Right lobe of liver (tissue), 6 donors: ENCODE measurements around the gene TREX2. TPM values are rescaled to one million over a fixed set of nuclear protein-coding genes. Genes with fewer than 3 reads are reported as not detected.

Experiments
- ATAC-seq, 4 donors: fragments of 200-7000 bp; cut with Tn5 transposase; one replicate each; pipeline ENCODE4 v1.9.1; 2020; ENCODE audit warnings: mild to moderate bottlenecking in 4 of 4, moderate library complexity in 4 of 4
- DNase-seq, 3 donors: peaks; one replicate each; pipeline ENCODE4 v3.0.0-alpha.2; 2020
- H3K27ac ChIP-seq, 3 donors: fragments of 200-600 bp; one replicate each; pipeline ENCODE4 v1.8.0; 2022
- H3K27me3 ChIP-seq, 2 donors: fragments of 200-600 bp; one replicate each; pipeline ENCODE4 v1.8.0; 2022
- H3K36me3 ChIP-seq, 4 donors: fragments of 200-600 bp; sonication (generic) in 1 of 4; one replicate each; pipeline versions ENCODE4 v1.5.1 to v1.8.0; 2017 to 2022; ENCODE audit warnings: control low read depth in 1 of 4
- H3K4me1 ChIP-seq, 4 donors: fragments of 200-600 bp; sonication (generic) in 1 of 4; one replicate each; pipeline versions ENCODE4 v1.5.1 to v1.8.0; 2017 to 2022; ENCODE audit warnings: control low read depth in 1 of 4
- H3K4me3 ChIP-seq, 3 donors: fragments of 200-600 bp; one replicate each; pipeline ENCODE4 v1.8.0; 2022
- H3K9me3 ChIP-seq, 4 donors: fragments of 200-600 bp; sonication (generic) in 1 of 4; one replicate each; pipeline versions ENCODE4 v1.5.1 to v1.8.0; 2017 to 2022; ENCODE audit warnings: control low read depth in 1 of 4
- POLR2A ChIP-seq: fragments of 450-650 bp; IDR thresholded peaks from one replicate; pipeline ENCODE4 v1.6.1; 2017; ENCODE audit warnings: antibody characterized with exemption, mild to moderate bottlenecking
- WGBS: methylation state at CpG from one replicate; pipeline ENCODE4 v1.1.6; 2018; ENCODE audit warnings: low coverage, low lambda C conversion rate; ENCODE audit not compliant: insufficient coverage; ENCODE audit errors: missing lambda C conversion rate; 5-methylcytosine and 5-hydroxymethylcytosine counted together
- intact Hi-C, 2 donors: fragments of 100-400 bp; cut with DNase I; formaldehyde crosslinking; loops; one replicate each; pipeline versions ENCODE4 v1.11.2 to v1.14.1; 2022
- total RNA-seq, 6 experiments: library from RNA; depleted of rRNA in 2 of 6; stranded (reverse); fragments of >200 nt in 2 of 6; fragmentation: NEBNext Ultra II Directional in 3 of 6; extraction: Animal tissue kit (Norgen Biotek cat#: 25700) in 3 of 6; gene quantifications; one replicate each; pipeline versions ENCODE4 v1.1.0 to v1.2.4, GENCODE V29; 2016 to 2023
- TF ChIP-seq, protein P1 (sequence below), 4 donors: fragments of 200-600 bp in 3 of 4; fragments of 450-650 bp in 1 of 4; IDR thresholded peaks; one replicate each; pipeline versions ENCODE4 v1.5.1 to v1.8.0; 2016 to 2022; ENCODE audit warnings: antibody characterized with exemption in 4 of 4, mild to moderate bottlenecking in 2 of 4
- donor health status: DM: no; HTN: yes; CAD: no.
- donor health status: DM: no; HTN: no; CAD: no.
- donor health status: DM: no; HTN: no; CAD: no.
- donor health status: DM: no; HTN: yes; CAD: no.
- donor health status: DM: no; HTN: yes; CAD: no.

The TREX2 gene
- total RNA-seq, 6 experiments from 2014 or later = 0.18 to 0.46 (median 0.23) TPM; not detected in 2

DNA sequence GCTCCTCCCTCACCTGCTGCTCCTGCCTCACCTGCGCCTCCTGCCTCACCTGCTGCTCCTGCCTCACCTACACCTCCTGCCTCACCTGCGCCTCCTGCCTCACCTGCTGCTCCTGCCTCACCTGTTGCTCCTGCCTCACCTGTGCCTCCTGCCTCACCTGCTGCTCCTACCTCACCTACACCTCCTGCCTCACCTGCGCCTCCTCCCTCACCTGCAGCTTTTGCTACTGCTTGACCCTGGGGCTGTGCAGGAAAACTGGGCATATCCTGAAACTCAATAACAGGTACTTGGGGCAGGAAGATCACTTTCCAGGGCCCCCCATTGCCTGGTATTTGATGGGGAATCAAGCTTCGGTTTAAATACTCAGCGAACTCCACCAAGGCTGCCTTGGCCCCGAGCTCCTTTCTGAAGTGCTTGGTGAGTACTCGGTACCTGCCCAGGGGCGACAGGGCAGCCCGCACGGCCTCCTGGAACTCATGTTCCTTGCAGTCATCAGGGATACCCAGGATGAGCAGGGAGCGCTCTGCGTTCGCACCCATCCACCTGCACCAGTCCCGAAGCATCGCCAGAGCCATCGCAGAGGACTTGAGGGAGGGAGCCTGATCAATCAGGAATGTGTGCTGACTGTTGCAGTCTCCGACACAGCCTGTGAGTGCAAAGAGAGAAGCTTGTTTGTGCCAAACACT is 47.4 kb downstream of the TREX2 start:
- intact Hi-C loops = no loop called here
- 83% methylated on average over 3 of the region's 17 CpGs for WGBS
- DNase-seq (no peak), ATAC-seq (no peak)
- no peak overlapping the region for H3K4me3 ChIP-seq
- no peaks in the 10 kb centered on the region for H3K4me1 ChIP-seq
- TF ChIP-seq, protein P1, sequence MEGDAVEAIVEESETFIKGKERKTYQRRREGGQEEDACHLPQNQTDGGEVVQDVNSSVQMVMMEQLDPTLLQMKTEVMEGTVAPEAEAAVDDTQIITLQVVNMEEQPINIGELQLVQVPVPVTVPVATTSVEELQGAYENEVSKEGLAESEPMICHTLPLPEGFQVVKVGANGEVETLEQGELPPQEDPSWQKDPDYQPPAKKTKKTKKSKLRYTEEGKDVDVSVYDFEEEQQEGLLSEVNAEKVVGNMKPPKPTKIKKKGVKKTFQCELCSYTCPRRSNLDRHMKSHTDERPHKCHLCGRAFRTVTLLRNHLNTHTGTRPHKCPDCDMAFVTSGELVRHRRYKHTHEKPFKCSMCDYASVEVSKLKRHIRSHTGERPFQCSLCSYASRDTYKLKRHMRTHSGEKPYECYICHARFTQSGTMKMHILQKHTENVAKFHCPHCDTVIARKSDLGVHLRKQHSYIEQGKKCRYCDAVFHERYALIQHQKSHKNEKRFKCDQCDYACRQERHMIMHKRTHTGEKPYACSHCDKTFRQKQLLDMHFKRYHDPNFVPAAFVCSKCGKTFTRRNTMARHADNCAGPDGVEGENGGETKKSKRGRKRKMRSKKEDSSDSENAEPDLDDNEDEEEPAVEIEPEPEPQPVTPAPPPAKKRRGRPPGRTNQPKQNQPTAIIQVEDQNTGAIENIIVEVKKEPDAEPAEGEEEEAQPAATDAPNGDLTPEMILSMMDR (IDR thresholded peaks at IDR 0.05) = no peak
- no peak overlapping the region for H3K27ac ChIP-seq
- no peaks in the 10 kb centered on the region for H3K36me3 ChIP-seq
- no peaks in the 10 kb centered on the region for H3K27me3 ChIP-seq
- H3K9me3 ChIP-seq = no peaks in the 10 kb centered on the region

DNA sequence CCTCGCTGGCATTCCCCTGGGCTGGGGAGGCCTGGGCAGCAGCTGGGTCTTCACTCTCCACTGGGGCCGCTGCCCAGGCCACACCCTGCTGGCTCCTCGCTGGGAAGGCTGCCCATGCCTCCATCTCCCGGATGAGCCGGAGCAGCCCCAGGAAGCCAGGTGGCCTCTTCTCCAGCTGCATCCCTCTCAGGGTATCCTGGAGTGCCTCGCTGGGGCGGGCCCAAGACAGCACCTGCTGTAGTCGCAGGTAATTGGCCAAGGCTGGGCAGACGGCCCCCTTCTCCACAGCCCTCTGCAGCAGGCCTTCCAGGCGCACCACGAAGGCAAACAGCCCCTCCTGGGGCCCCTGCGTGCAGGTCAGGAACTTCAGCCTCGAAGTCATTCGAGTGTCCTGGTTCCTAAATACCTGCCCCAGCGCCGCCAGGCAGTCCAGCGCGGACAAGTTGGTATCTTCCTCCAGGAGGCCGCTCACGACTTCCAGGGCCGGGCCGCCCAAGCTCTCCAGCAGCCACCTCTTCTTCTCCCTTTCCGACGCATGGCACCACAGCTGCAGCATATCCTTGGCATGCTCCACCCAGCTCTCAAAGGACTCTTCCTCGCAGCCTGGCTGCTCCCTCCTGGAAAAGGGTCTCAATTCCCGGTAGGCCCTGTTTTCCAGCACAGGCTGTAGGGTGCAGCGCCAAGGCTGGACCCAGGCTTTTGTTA is 48.4 kb downstream of the TREX2 start:
- no peaks in the 10 kb centered on the region for H3K4me1 ChIP-seq
- H3K4me3 ChIP-seq = no peak overlapping the region
- H3K36me3 ChIP-seq = no peaks in the 10 kb centered on the region
- TF ChIP-seq, protein P1 (IDR thresholded peaks at IDR 0.05) = no peak
- TF ChIP-seq POLR2A = no peak
- no peaks in the 10 kb centered on the region for H3K9me3 ChIP-seq
- WGBS = 89% methylated on average over 5 of the region's 27 CpGs
- intact Hi-C loops = no loop called here
- ATAC-seq = no peak
- DNase-seq = no peak
- no peak overlapping the region for H3K27ac ChIP-seq
- no peaks in the 10 kb centered on the region for H3K27me3 ChIP-seq

DNA sequence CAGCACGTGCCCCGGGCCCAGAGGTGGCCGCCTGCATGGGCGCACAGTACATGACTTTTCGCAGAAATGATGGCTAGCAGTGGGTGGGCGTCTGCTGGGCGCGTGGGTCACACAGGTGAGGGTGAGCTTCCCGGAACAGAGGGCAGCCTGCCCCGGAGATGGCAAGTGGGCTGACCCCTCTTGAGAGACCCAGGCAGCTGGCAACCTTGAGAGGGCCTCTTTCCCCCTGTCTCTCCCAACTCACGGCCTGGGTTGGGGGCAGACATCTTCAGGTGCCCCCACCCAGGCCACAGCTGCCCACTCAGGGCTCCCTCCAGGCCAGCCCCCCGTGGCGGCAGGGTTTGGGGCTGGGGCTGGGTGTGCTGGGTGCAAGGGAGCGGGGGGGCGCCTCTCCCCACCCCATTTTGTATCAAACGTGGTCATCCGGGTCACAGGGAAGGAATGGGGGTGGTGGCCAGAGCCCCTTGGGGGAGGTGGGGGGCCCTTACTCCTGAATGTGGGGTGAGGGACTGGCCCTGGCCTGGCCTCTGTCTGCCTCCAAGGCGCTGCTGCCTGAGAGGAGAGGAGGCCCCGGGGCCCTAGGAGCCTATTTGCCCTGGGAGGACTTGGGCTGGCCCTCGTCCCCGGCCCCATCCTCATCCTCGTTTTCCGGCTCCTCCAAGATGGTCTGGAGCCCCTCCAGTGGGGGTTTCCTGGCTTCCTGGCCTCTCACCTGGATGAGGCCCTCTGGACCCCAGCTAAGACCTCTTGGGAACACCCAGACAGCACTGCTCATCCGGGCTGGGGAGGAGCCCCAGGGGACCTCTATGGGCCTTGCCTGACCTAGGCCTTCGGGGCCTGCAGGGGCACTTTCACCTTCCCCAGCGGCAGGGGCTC is 49.3 kb downstream of the TREX2 start:
- DNase-seq (no peak), ATAC-seq (no peak)
- Histone ChIP-seq H3K27ac (no peak overlapping the region), H3K4me3 (no peak overlapping the region), H3K36me3 (no peaks in the 10 kb centered on the region), H3K9me3 (no peaks in the 10 kb centered on the region), H3K27me3 (no peaks in the 10 kb centered on the region), H3K4me1 (no peaks in the 10 kb centered on the region)
- WGBS = no CpG with 5 or more reads among the region's 26 CpGs
- intact Hi-C loops = no loop called here
- no peak for TF ChIP-seq POLR2A
- TF ChIP-seq, protein P1 (IDR thresholded peaks at IDR 0.05) = no peak

DNA sequence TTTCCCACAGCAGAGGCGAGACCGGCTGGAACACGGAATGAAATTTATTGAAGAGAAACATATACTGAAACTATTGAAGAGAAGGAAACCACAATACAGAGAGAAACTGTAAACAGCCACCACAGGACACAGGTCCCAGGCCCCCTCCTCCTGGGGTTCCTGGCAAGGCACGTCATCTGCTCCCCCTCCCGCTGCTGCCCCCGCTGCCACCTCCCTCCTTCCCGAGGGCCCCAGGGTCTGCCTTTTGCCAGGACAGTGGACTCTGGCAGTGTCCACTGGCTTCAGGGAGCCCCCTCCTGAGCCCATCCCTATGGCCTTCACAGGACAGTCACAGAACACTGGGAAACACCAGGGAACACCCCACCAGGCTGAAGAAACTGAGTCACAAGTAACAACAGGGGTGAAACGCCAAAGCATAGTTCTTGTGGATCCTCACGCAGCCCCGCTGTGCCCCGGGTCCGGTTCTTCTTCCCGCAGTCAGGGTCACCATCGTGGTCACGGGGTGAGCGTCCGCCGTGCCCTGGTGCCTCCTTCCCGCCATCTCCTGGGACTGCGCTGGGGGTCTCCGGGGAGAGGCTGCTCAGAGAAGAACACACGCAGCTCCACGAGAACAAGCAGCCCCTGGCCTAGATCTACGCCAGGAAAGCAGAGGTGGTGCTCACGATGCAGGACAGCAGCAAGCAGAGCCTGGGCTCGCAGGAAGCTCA is 50.1 kb downstream of the TREX2 start:
- H3K4me1 ChIP-seq = no peaks in the 10 kb centered on the region
- ATAC-seq (no peak), DNase-seq (no peak)
- WGBS = 86% methylated on average over 10 of the region's 26 CpGs
- no peaks in the 10 kb centered on the region for H3K27me3 ChIP-seq
- H3K9me3 ChIP-seq = no peaks in the 10 kb centered on the region
- no peak for TF ChIP-seq POLR2A
- TF ChIP-seq, protein P1 (IDR thresholded peaks at IDR 0.05) = no peak
- no peak overlapping the region for H3K4me3 ChIP-seq
- no peaks in the 10 kb centered on the region for H3K36me3 ChIP-seq
- no peak overlapping the region for H3K27ac ChIP-seq
- intact Hi-C loops = no loop called here
